Pancreas (tissue), 10 donors: ENCODE data around the gene CEP72. TPM values are rescaled to one million over a fixed set of nuclear protein-coding genes. Genes with fewer than 3 reads are reported as not detected.

Experiments used
- ATAC-seq, 4 donors: fragments of 200-7000 bp; cut with Tn5 transposase; one replicate each; pipeline versions ENCODE4 v1.8.0 to v1.9.1; 2020; ENCODE audit warnings: mild to moderate bottlenecking in 4 of 4, moderate library complexity in 4 of 4
- DNase-seq, 6 donors: peaks; one replicate each; pipeline ENCODE4 v3.0.0-alpha.2; 2020
- FAIRE-seq: peaks from 2 replicates; lab custom pipeline; 2012; peaks lifted over from hg19 to GRCh38; lab: Jason Lieb, UNC
- H3K27ac ChIP-seq, 4 donors: fragments of 200-600 bp; sonication (generic); 1 replicate in 3 of 4; 2 replicates in 1 of 4; pipeline versions ENCODE4 v1.5.0 to v1.8.0; 2020
- H3K27me3 ChIP-seq, 4 donors: fragments of 200-600 bp; one replicate each; pipeline ENCODE4 v1.8.0; 2021
- H3K36me3 ChIP-seq, 3 donors: fragments of 200-600 bp; sonication (generic) in 1 of 3; one replicate each; pipeline versions ENCODE4 v1.5.0 to v1.8.0; 2020 to 2021
- H3K4me1 ChIP-seq, 3 donors: fragments of 200-600 bp; one replicate each; pipeline ENCODE4 v1.8.0; 2021
- H3K4me3 ChIP-seq, 4 donors: fragments of 200-600 bp; sonication (generic) in 2 of 4; one replicate each; pipeline versions ENCODE4 v1.5.0 to v1.8.0; 2020 to 2021
- H3K9me3 ChIP-seq, 4 donors: fragments of 200-600 bp; one replicate each; pipeline ENCODE4 v1.8.0; 2021
- WGBS, 2 donors: extraction: QIAGEN DNeasy Blood & Tissue Kit; methylation state at CpG; one replicate each; pipeline ENCODE4 v1.1.7; 2013; 5-methylcytosine and 5-hydroxymethylcytosine counted together
- intact Hi-C, 3 donors: fragments of 100-400 bp; cut with DNase I; formaldehyde crosslinking; loops; one replicate each; pipeline versions ENCODE4 v1.11.1 to v1.14.2; 2022
- polyA plus RNA-seq, 2 donors: library from polyadenylated mRNA; stranded (reverse); fragments of 200-250 nt; gene quantifications; one replicate each; pipeline ENCODE4 v1.2.3, GENCODE V29; 2013
- total RNA-seq, 6 donors: library from RNA; stranded (reverse); fragmentation: NEBNext Ultra II Directional in 4 of 6; extraction: Animal tissue kit (Norgen Biotek cat#: 25700) in 4 of 6; gene quantifications; one replicate each; pipeline versions ENCODE4 v1.2.1 to v1.2.4, GENCODE V29; 2021 to 2023
- TF ChIP-seq, protein P1 (sequence below), 4 donors: fragments of 200-600 bp; sonication (generic) in 3 of 4; IDR thresholded peaks; one replicate each; pipeline versions ENCODE4 v1.5.0 to v1.8.0; 2021; ENCODE audit warnings: antibody characterized with exemption in 4 of 4
- donor health status: healthy with polysubstance abuse.
- donor health status: DM: no; HTN: no; CAD: no; lungs with moderate emphysema.
- donor health status: DM: no; HTN: no; CAD: no.
- donor health status: control.
- donor health status: control.
- donor health status: Bipolar disorder and iron deficiency.
- donor health status: DM: yes; HTN: yes; CAD: no.
- donor health status: DM: no; HTN: no; CAD: no.
- donor health status: DM: no; HTN: no; CAD: no.
- donor health status: DM: yes; HTN: yes; CAD: no.

Gene CEP72
- total and polyA plus RNA-seq, 8 donors = 3.5 to 7.5 (median 4.6) TPM

DNA sequence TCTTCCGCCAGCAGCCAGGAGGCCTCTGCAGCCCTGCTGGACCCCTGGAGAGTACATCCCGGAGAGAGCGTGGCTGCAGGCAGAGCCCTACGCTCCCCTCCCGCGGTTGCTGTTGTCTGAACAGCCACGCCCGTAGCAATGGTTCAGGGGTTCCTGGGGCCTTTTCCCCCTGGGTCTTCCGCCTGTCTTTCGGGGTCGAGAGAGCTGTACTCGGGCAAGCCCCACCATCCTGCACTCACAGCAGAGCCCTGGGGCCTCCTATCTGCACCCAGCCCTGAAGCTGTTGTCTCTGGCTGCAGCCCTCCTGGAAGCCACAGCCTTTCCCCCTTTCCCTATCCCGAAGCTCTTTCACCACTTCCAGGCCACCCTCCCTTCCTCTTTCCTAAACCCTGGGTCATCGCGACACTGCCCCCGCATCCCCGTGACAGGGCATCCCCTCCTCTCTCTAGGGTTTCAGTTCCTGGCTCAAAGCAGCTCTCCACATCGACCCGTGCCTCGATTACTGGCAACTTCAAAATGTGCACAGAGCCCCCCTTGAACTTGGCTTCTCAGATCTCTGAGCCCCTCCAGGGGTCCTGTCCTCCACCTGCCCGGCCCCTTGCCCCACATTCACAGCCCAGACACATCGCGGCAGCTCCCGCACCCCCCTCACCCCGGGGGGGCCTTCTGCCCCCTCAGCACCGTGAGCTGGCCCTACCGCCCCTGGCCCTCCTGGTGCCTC, 43.9 kb upstream of the CEP72 start:
- FAIRE-seq (no peak), ATAC-seq (no peak), DNase-seq (peak in 2 of 6 donors; percentile 5 to 52)
- 74 to 79% methylated on average over 27 of the region's 27 CpGs for WGBS, 2 donors
- TF ChIP-seq, protein P1, sequence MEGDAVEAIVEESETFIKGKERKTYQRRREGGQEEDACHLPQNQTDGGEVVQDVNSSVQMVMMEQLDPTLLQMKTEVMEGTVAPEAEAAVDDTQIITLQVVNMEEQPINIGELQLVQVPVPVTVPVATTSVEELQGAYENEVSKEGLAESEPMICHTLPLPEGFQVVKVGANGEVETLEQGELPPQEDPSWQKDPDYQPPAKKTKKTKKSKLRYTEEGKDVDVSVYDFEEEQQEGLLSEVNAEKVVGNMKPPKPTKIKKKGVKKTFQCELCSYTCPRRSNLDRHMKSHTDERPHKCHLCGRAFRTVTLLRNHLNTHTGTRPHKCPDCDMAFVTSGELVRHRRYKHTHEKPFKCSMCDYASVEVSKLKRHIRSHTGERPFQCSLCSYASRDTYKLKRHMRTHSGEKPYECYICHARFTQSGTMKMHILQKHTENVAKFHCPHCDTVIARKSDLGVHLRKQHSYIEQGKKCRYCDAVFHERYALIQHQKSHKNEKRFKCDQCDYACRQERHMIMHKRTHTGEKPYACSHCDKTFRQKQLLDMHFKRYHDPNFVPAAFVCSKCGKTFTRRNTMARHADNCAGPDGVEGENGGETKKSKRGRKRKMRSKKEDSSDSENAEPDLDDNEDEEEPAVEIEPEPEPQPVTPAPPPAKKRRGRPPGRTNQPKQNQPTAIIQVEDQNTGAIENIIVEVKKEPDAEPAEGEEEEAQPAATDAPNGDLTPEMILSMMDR (IDR thresholded peaks at IDR 0.05) = no peak
- no peaks in the 10 kb centered on the region for H3K27me3 ChIP-seq
- no peak overlapping the region for H3K27ac ChIP-seq
- no peaks in the 10 kb centered on the region for H3K9me3 ChIP-seq
- no peaks in the 10 kb centered on the region for H3K36me3 ChIP-seq
- H3K4me3 ChIP-seq = no peak overlapping the region
- H3K4me1 ChIP-seq = no peaks in the 10 kb centered on the region
- intact Hi-C loops = no loop called here

GRCh38 chr5:568809-569208, 43.3 kb upstream of the CEP72 start:
- 85 to 94% methylated on average over 8 of the region's 8 CpGs for WGBS, 2 donors
- no peak for FAIRE-seq
- TF ChIP-seq, protein P1 (IDR thresholded peaks at IDR 0.05) = no peak
- Histone ChIP-seq H3K27ac (no peak overlapping the region), H3K9me3 (no peaks in the 10 kb centered on the region), H3K36me3 (no peaks in the 10 kb centered on the region), H3K27me3 (no peaks in the 10 kb centered on the region), H3K4me1 (no peaks in the 10 kb centered on the region), H3K4me3 (no peak overlapping the region)
- DNase-seq = peak in 3 of 6 donors; percentile 5 to 47 (median 43)
- ATAC-seq = no peak
- intact Hi-C loops = no loop called here

- Histone ChIP-seq H3K9me3 (no peaks in the 10 kb centered on the region), H3K27ac (no peak overlapping the region), H3K36me3 (no peaks in the 10 kb centered on the region), H3K4me1 (no peaks in the 10 kb centered on the region), H3K4me3 (no peak overlapping the region), H3K27me3 (no peaks in the 10 kb centered on the region)
- DNase-seq = peak in 3 of 6 donors; percentile 2 to 45 (median 30)
- WGBS, 2 donors = 89 to 91% methylated on average over 23 of the region's 23 CpGs
- ATAC-seq = no peak
- intact Hi-C loops = no loop called here
- FAIRE-seq = no peak
- TF ChIP-seq, protein P1 (IDR thresholded peaks at IDR 0.05) = no peak
Measured at GRCh38 chr5:569358-569867, 42.7 kb upstream of the CEP72 start.

DNA sequence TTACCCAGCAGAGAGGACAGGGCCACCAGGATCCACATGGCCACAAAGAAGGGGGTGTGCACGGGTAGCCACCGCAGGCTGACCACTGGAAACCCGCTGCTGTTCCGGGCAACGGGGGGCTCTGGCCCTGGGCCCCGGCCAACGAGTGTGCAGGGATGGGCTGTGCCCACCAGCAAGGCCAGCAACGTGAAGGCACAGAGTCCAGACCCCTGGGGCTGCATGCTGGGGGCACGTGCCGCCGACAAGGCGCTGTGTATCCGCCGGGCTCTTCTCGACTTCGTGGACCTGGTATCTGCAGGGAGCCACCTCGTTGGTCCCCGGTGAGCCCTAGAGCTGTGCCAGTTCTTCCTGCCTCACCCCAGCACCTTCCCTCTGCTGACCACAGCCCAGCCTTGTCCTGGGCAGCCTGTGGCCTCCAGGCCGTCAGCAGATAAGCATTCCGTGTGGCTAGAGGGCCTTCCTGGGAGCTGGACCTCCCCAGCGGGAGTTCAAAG, 42.2 kb upstream of the CEP72 start:
- no peak for ATAC-seq
- TF ChIP-seq, protein P1 (IDR thresholded peaks at IDR 0.05) = no peak

DNA sequence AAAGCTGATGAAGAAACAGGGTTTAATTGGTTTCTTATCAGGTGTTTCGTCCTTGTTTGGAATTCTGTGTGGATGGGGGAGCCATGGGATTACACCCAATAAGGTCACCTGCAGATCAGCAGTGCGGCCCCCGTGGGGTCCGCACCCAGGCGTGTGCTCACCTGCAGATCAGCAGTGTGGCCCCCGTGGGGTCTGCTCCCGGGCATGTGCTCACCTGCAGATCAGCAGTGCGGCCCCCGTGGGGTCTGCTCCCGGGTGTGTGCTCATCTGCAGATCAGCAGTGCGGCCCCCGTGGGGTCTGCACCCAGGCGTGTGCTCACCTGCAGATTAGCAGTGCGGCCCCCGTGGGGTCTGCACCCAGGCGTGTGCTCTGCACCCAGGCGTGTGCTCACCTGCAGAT, 41.7 kb upstream of the CEP72 start:
- peak in 1 of 6 donors; percentile 23 for DNase-seq
- ATAC-seq = no peak
- H3K36me3 ChIP-seq = no peaks in the 10 kb centered on the region
- no peaks in the 10 kb centered on the region for H3K9me3 ChIP-seq
- no peak overlapping the region for H3K4me3 ChIP-seq
- intact Hi-C loops = no loop called here
- FAIRE-seq = no peak
- H3K27ac ChIP-seq = no peak overlapping the region
- no peaks in the 10 kb centered on the region for H3K27me3 ChIP-seq
- H3K4me1 ChIP-seq = no peaks in the 10 kb centered on the region
- WGBS, 2 donors = 71 to 80% methylated on average over 17 of the region's 17 CpGs
- TF ChIP-seq, protein P1 (IDR thresholded peaks at IDR 0.05) = no peak

More for the DNA sequence above, 42.2 kb upstream of the CEP72 start:
- Histone ChIP-seq H3K27me3 (no peaks in the 10 kb centered on the region), H3K36me3 (no peaks in the 10 kb centered on the region), H3K27ac (no peak overlapping the region), H3K4me3 (no peak overlapping the region), H3K4me1 (no peaks in the 10 kb centered on the region), H3K9me3 (no peaks in the 10 kb centered on the region)
- intact Hi-C loops = no loop called here
- 79 to 87% methylated on average over 21 of the region's 21 CpGs for WGBS, 2 donors
- DNase-seq = peak in 2 of 6 donors; percentile 51 to 59
- FAIRE-seq = no peak
